ENCODE measurements around the gene BTN2A1.

The BTN2A1 gene

GRCh38 chr6:26412954-26413353, 44.8 kb upstream of the BTN2A1 start:
- Histone ChIP-seq H3K79me2 (ENCODE audit: low read length) (no peaks in the 10 kb centered on the region), H2AFZ (ENCODE audit: low read depth, low read length) (no peak overlapping the region), H3K27me3 (ENCODE audit: low read depth, low read length) (no peaks in the 10 kb centered on the region), H3K4me2 (ENCODE audit: low read length) (no peak overlapping the region), H3K9ac (ENCODE audit: low read length) (no peak overlapping the region), H4K20me1 (ENCODE audit: insufficient read depth, low read length) (no peaks in the 10 kb centered on the region), H3K4me3 (ENCODE audit: low read length) (no peak overlapping the region), H3K9me3 (ENCODE audit: insufficient read depth, low read length) (peaks cover 6% of the 10 kb centered on the region; the same call in 1 of the 2 replicates), H3K36me3 (replicated peaks; ENCODE audit: low read depth, low read length) (peaks cover 3% of the 10 kb centered on the region), H3K27ac (ENCODE audit: low read length) (no peak overlapping the region), H3K4me1 (ENCODE audit: low read length) (no peaks in the 10 kb centered on the region)
- no peak for TF ChIP-seq CTCF (IDR thresholded peaks at IDR 0.05; ENCODE audit: low read depth, low read length)
- TF ChIP-seq EZH2phosphoT487 (IDR thresholded peaks at IDR 0.05; ENCODE audit: low read depth) = no peak

- H3K4me3 ChIP-seq (ENCODE audit: low read length) = no peak overlapping the region
- no peak overlapping the region for H3K27ac ChIP-seq (ENCODE audit: low read length)
- no peaks in the 10 kb centered on the region for H3K79me2 ChIP-seq (ENCODE audit: low read length)
- H3K4me2 ChIP-seq (ENCODE audit: low read length) = no peak overlapping the region
- H3K4me1 ChIP-seq (ENCODE audit: low read length) = no peaks in the 10 kb centered on the region
- no peaks in the 10 kb centered on the region for H3K27me3 ChIP-seq (ENCODE audit: low read depth, low read length)
- no peak overlapping the region for H3K9ac ChIP-seq (ENCODE audit: low read length)
- no peaks in the 10 kb centered on the region for H4K20me1 ChIP-seq (ENCODE audit: insufficient read depth, low read length)
- TF ChIP-seq EZH2phosphoT487 (IDR thresholded peaks at IDR 0.05; ENCODE audit: low read depth) (no peak), CTCF (IDR thresholded peaks at IDR 0.05; ENCODE audit: low read depth, low read length) (no peak)
- no peaks in the 10 kb centered on the region for H3K36me3 ChIP-seq (replicated peaks; ENCODE audit: low read depth, low read length)
- no peak overlapping the region for H2AFZ ChIP-seq (ENCODE audit: low read depth, low read length)
- peaks cover 6% of the 10 kb centered on the region; the same call in 1 of the 2 replicates for H3K9me3 ChIP-seq (ENCODE audit: insufficient read depth, low read length)
Measured at GRCh38 chr6:26414281-26414680, 43.5 kb upstream of the BTN2A1 start.

GRCh38 chr6:26415036-26415614, 42.6 kb upstream of the BTN2A1 start:
- Histone ChIP-seq H4K20me1 (ENCODE audit: insufficient read depth, low read length) (no peaks in the 10 kb centered on the region), H3K27me3 (ENCODE audit: low read depth, low read length) (no peaks in the 10 kb centered on the region), H3K79me2 (ENCODE audit: low read length) (no peaks in the 10 kb centered on the region), H3K9me3 (ENCODE audit: insufficient read depth, low read length) (peaks cover 6% of the 10 kb centered on the region; the same call in 1 of the 2 replicates), H2AFZ (ENCODE audit: low read depth, low read length) (no peak overlapping the region), H3K27ac (ENCODE audit: low read length) (no peak overlapping the region), H3K36me3 (replicated peaks; ENCODE audit: low read depth, low read length) (no peaks in the 10 kb centered on the region), H3K4me1 (ENCODE audit: low read length) (no peaks in the 10 kb centered on the region), H3K4me3 (ENCODE audit: low read length) (no peak overlapping the region), H3K9ac (ENCODE audit: low read length) (no peak overlapping the region), H3K4me2 (ENCODE audit: low read length) (no peak overlapping the region)
- no peak for TF ChIP-seq EZH2phosphoT487 (IDR thresholded peaks at IDR 0.05; ENCODE audit: low read depth)
- no peak for TF ChIP-seq CTCF (IDR thresholded peaks at IDR 0.05; ENCODE audit: low read depth, low read length)

GRCh38 chr6:26415791-26416190, 42.0 kb upstream of the BTN2A1 start:
- no peaks in the 10 kb centered on the region for H3K79me2 ChIP-seq (ENCODE audit: low read length)
- no peak overlapping the region for H3K4me3 ChIP-seq (ENCODE audit: low read length)
- H3K9me3 ChIP-seq (ENCODE audit: insufficient read depth, low read length) = peaks cover 6% of the 10 kb centered on the region; the same call in 1 of the 2 replicates
- no peak overlapping the region for H3K27ac ChIP-seq (ENCODE audit: low read length)
- peaks cover 2% of the 10 kb centered on the region for H3K4me1 ChIP-seq (ENCODE audit: low read length)
- no peaks in the 10 kb centered on the region for H3K27me3 ChIP-seq (ENCODE audit: low read depth, low read length)
- H3K36me3 ChIP-seq (replicated peaks; ENCODE audit: low read depth, low read length) = no peaks in the 10 kb centered on the region
- no peak for TF ChIP-seq EZH2phosphoT487 (IDR thresholded peaks at IDR 0.05; ENCODE audit: low read depth)
- TF ChIP-seq CTCF (IDR thresholded peaks at IDR 0.05; ENCODE audit: low read depth, low read length) = no peak
- no peaks in the 10 kb centered on the region for H4K20me1 ChIP-seq (ENCODE audit: insufficient read depth, low read length)
- H2AFZ ChIP-seq (ENCODE audit: low read depth, low read length) = no peak overlapping the region
- no peak overlapping the region for H3K4me2 ChIP-seq (ENCODE audit: low read length)
- H3K9ac ChIP-seq (ENCODE audit: low read length) = no peak overlapping the region
